Vein endothelial cell (primary cell): ENCODE data around the gene FMN1. TPM values are rescaled to one million over a fixed set of nuclear protein-coding genes. Genes with fewer than 3 reads are reported as not detected.

Experiments used
- small RNA-seq: library from RNA; depleted of rRNA; stranded (forward); fragments of <200 nt; gene quantifications from one replicate; pipeline ENCODE3, GENCODE V24; 2012
- total RNA-seq: library from RNA; depleted of rRNA; stranded (reverse); fragments of >200 nt; gene quantifications from 2 replicates; pipeline ENCODE4 v1.2.3, GENCODE V29; 2012

The FMN1 gene
- total RNA-seq = 0.10 and 0.33 TPM in 2 replicates

GRCh38 chr15:33194704-33195670 is at the start of gene FMN1:
TSS of gene FMN1 (minus strand) at chr15:33194714. CDS start at chr15:33154914, 39,800 bp downstream.

GRCh38 chr15:32717426-32718226 is 476.9 kb downstream of the FMN1 start, which contains the start of gene GREM1:
TSS of gene GREM1 (plus strand) at chr15:32718004. CDS start at chr15:32730691, 12,687 bp downstream.

Small RNA genes lying within 50 kb of the gene (small RNA-seq; reads per million reads assigned to genes)
- not detected for gene RF00591

Other genes with a start within 250 kb of the FMN1 start
- under 0.01 TPM in 1 of 2 replicates, not detected in the other for gene RYR3, start 116.3 kb upstream of the FMN1 start, total RNA-seq